GM18858 (cell line): Measurements from ENCODE around the gene ZSCAN30.

Experiments used
- ATAC-seq: cut with Tn5 transposase; IDR thresholded peaks from one replicate; pipeline ENCODE4 v1.9.1; 2021; ENCODE audit not compliant: unreplicated experiment

Gene ZSCAN30

GRCh38 chr18:35282353-35282752, 7.7 kb downstream of the ZSCAN30 start:
- no peak for ATAC-seq

GRCh38 chr18:35278969-35279368, 11.1 kb downstream of the ZSCAN30 start:
- no peak for ATAC-seq

- ATAC-seq = no peak
Measured at GRCh38 chr18:35278085-35278484, 11.9 kb downstream of the ZSCAN30 start.

GRCh38 chr18:35277633-35278032, 12.4 kb downstream of the ZSCAN30 start:
- ATAC-seq = no peak

GRCh38 chr18:35276267-35276666, 13.8 kb downstream of the ZSCAN30 start:
- no peak for ATAC-seq

- no peak for ATAC-seq
Measured at GRCh38 chr18:35271656-35272055, 18.4 kb downstream of the ZSCAN30 start.

GRCh38 chr18:35268821-35269220, 21.2 kb downstream of the ZSCAN30 start:
- no peak for ATAC-seq

GRCh38 chr18:35267809-35268208, 22.2 kb downstream of the ZSCAN30 start:
- no peak for ATAC-seq

GRCh38 chr18:35267161-35267651, 22.8 kb downstream of the ZSCAN30 start:
- ATAC-seq = peak; percentile 67

GRCh38 chr18:35264409-35264808, 25.6 kb downstream of the ZSCAN30 start:
- no peak for ATAC-seq

- ATAC-seq = no peak
Measured at GRCh38 chr18:35256947-35257346, 33.1 kb downstream of the ZSCAN30 start.

GRCh38 chr18:35253655-35254287, 36.3 kb downstream of the ZSCAN30 start:
- ATAC-seq = no peak

GRCh38 chr18:35252466-35252865, 37.6 kb downstream of the ZSCAN30 start:
- no peak for ATAC-seq

GRCh38 chr18:35248429-35248828, 41.6 kb downstream of the ZSCAN30 start:
- no peak for ATAC-seq

- peak; percentile 46 for ATAC-seq
Measured at GRCh38 chr18:35247412-35248249, 42.4 kb downstream of the ZSCAN30 start.

GRCh38 chr18:35246831-35247230, 43.2 kb downstream of the ZSCAN30 start:
- no peak for ATAC-seq

- ATAC-seq = no peak
Measured at GRCh38 chr18:35245719-35246317, 44.2 kb downstream of the ZSCAN30 start.

- ATAC-seq = no peak
Measured at GRCh38 chr18:35244671-35245070, 45.4 kb downstream of the ZSCAN30 start.

- no peak for ATAC-seq
Measured at GRCh38 chr18:35242426-35242825, 47.6 kb downstream of the ZSCAN30 start.

- ATAC-seq = no peak
Measured at GRCh38 chr18:35241448-35241804, 48.6 kb downstream of the ZSCAN30 start.

GRCh38 chr18:35240664-35241447, 49.2 kb downstream of the ZSCAN30 start, which contains the start of gene ZNF397:
ZNF397 (plus strand) TSS chr18:35241034; CDS start chr18:35242471, 1,437 bp downstream.
- ATAC-seq = peak; percentile 97
